ENCODE results near the gene CEACAM3. TPM values are rescaled to one million over a fixed set of nuclear protein-coding genes. Genes with fewer than 3 reads are reported as not detected.

The CEACAM3 gene
- total RNA-seq, 4 donors from 2014 or later: 0.68 TPM; not detected in 3

- TF ChIP-seq CTCF (IDR thresholded peaks at IDR 0.05; ENCODE audit: low read depth): no peak
Measured at GRCh38 chr19:41810301-41810700, 13.9 kb downstream of the CEACAM3 start.

- TF ChIP-seq CTCF (IDR thresholded peaks at IDR 0.05; ENCODE audit: low read depth): no peak
Measured at GRCh38 chr19:41811036-41811435, 14.6 kb downstream of the CEACAM3 start.

- no peak for TF ChIP-seq CTCF (IDR thresholded peaks at IDR 0.05; ENCODE audit: low read depth)
Measured at GRCh38 chr19:41811981-41812380, 15.6 kb downstream of the CEACAM3 start.

GRCh38 chr19:41813911-41814310 is 17.5 kb downstream of the CEACAM3 start:
- no peak for TF ChIP-seq CTCF (IDR thresholded peaks at IDR 0.05; ENCODE audit: low read depth)

- no peak for TF ChIP-seq CTCF (IDR thresholded peaks at IDR 0.05; ENCODE audit: low read depth)
Measured at GRCh38 chr19:41815301-41815700, 18.9 kb downstream of the CEACAM3 start.

GRCh38 chr19:41816761-41817160 is 20.4 kb downstream of the CEACAM3 start:
- TF ChIP-seq CTCF (IDR thresholded peaks at IDR 0.05; ENCODE audit: low read depth): no peak

GRCh38 chr19:41821003-41821735 is 24.8 kb downstream of the CEACAM3 start:
- TF ChIP-seq CTCF (IDR thresholded peaks at IDR 0.05; ENCODE audit: low read depth): no peak
